IMR-90 (cell line): ENCODE data around the gene FOXN3.

ENCODE experiments used
- BHLHE40 ChIP-seq: fragments of 150-350 bp; IDR thresholded peaks from 2 replicates; pipeline ENCODE4 v1.6.1; 2016; ENCODE audit warnings: mild to moderate bottlenecking, low read depth, low read length
- ELK1 ChIP-seq: fragments of 150-350 bp; IDR thresholded peaks from 2 replicates; pipeline ENCODE4 v1.6.1; 2016; ENCODE audit warnings: low read depth, mild to moderate bottlenecking, low read length, moderate library complexity, borderline replicate concordance
- MAFK ChIP-seq: IDR thresholded peaks from 2 replicates; pipeline ENCODE4 v1.6.1; 2012; ENCODE audit warnings: low read depth, low read length, improper control_type of control experiment
- MXI1 ChIP-seq: IDR thresholded peaks from 2 replicates; pipeline ENCODE4 v1.6.1; 2012; ENCODE audit warnings: low read depth, mild to moderate bottlenecking, low read length, moderate library complexity, borderline replicate concordance
- POLR2A ChIP-seq: IDR thresholded peaks from 2 replicates; pipeline ENCODE4 v1.6.1; 2012; ENCODE audit warnings: mild to moderate bottlenecking, low read depth, low read length
- RAD21 ChIP-seq: IDR thresholded peaks from 2 replicates; pipeline ENCODE4 v1.6.1; 2012; ENCODE audit warnings: low read length, improper control_type of control experiment
- RFX5 ChIP-seq: IDR thresholded peaks from 2 replicates; pipeline ENCODE4 v1.8.0; 2012; ENCODE audit warnings: low read depth, mild to moderate bottlenecking, low read length, moderate library complexity
- SMC3 ChIP-seq: fragments of 150-350 bp; IDR thresholded peaks from 2 replicates; pipeline ENCODE4 v1.6.1; 2016; ENCODE audit warnings: low read depth, mild to moderate bottlenecking, antibody characterized with exemption, low read length, moderate library complexity
- TF ChIP-seq, protein P1 (sequence below): conservative IDR thresholded peaks from 2 replicates; pipeline ENCODE4 v1.5.1; 2012; ENCODE audit warnings: mild to moderate bottlenecking, low read depth, low read length, improper control_type of control experiment
- TF ChIP-seq, protein P2 (sequence below): fragments of 150-350 bp; IDR thresholded peaks from 2 replicates; pipeline ENCODE4 v1.6.1; 2017; ENCODE audit warnings: mild to moderate bottlenecking, antibody characterized with exemption, low read length, low read depth

DNA sequence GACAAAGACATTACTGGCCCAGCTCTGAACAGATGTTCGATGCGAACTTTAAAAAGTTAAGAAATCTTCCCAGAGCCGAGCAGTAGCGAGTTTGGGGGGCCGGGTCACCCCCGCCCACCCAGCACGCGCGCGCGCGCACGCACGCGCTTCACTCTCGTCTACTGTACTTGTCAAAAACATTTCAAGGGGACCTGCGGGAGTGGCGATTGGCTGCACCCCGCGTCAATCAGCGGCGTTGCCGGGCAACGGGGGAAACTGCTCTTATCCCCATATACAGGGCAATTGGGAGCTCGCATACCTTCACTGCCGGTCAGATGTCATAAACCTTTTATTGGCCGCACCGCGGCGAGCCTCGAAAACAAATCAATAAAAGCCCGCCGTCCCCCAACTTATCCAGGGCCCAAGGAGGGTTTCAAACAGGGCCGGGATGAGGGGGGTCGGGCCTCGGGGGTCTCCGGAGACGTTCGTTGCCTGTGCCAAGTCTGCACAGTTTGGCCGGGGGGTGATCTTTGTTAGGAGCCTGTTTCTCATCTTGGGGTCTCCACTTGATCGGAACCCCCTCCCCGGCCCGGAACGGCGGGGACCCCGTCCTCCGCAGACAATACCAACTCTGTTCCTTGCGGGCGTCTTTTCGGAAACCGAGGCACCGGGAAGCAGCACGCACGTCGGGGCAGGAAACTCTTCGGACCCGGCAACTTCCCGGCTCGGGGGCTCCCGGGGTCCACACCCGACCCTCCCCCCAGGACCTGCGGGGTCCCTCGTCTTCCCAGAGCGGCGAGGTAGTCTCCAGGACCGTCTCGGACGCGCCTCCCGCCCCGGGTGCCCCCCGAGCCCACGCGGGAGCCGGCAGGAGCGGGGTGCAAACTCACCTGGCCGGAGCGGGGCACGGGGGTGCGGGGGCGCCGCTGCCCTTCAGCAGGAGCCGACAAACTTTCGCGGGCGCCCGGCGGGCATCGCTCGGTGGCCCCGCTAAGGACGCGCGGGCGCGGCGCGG lies 734 bp downstream of the FOXN3 start:
- TF ChIP-seq, protein P1, sequence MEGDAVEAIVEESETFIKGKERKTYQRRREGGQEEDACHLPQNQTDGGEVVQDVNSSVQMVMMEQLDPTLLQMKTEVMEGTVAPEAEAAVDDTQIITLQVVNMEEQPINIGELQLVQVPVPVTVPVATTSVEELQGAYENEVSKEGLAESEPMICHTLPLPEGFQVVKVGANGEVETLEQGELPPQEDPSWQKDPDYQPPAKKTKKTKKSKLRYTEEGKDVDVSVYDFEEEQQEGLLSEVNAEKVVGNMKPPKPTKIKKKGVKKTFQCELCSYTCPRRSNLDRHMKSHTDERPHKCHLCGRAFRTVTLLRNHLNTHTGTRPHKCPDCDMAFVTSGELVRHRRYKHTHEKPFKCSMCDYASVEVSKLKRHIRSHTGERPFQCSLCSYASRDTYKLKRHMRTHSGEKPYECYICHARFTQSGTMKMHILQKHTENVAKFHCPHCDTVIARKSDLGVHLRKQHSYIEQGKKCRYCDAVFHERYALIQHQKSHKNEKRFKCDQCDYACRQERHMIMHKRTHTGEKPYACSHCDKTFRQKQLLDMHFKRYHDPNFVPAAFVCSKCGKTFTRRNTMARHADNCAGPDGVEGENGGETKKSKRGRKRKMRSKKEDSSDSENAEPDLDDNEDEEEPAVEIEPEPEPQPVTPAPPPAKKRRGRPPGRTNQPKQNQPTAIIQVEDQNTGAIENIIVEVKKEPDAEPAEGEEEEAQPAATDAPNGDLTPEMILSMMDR: no peak
- TF ChIP-seq POLR2A (peak; percentile 69), BHLHE40 (peak; percentile 40; the same call in 1 of the 2 replicates), RAD21 (no peak; the same call in 1 of the 2 replicates), RFX5 (no peak), SMC3 (0 out of 2 replicates have a peak, but pooled peaks have one; percentile 5), MAFK (no peak), ELK1 (no peak), MXI1 (peak; percentile 85; the same call in 1 of the 2 replicates)
- TF ChIP-seq, protein P2, sequence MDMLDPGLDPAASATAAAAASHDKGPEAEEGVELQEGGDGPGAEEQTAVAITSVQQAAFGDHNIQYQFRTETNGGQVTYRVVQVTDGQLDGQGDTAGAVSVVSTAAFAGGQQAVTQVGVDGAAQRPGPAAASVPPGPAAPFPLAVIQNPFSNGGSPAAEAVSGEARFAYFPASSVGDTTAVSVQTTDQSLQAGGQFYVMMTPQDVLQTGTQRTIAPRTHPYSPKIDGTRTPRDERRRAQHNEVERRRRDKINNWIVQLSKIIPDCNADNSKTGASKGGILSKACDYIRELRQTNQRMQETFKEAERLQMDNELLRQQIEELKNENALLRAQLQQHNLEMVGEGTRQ: no peak
